Myometrial cell (primary cell): ENCODE data around the gene GALC. TPM values are rescaled to one million over a fixed set of nuclear protein-coding genes. Genes with fewer than 3 reads are reported as not detected.

Experiments
- total RNA-seq: library from RNA; depleted of rRNA; stranded (reverse); fragments of >200 nt; gene quantifications from 2 replicates; pipeline ENCODE4 v1.2.3, GENCODE V29; 2015

The GALC gene
- 9.2 and 15.4 TPM in 2 replicates for total RNA-seq

GRCh38 chr14:87992718-87993628 is at the start of gene GALC:
Gene GALC, minus strand, starts transcription at chr14:87993182. Its CDS starts 18 bp downstream, at chr14:87993164.

GRCh38 chr14:88005050-88005481 is 12.1 kb upstream of the GALC start, which contains the start of gene GPR65:
Gene GPR65, plus strand, starts transcription at chr14:88005135. Its CDS starts 5,713 bp downstream, at chr14:88010848.

Other genes starting within 250 kb of the GALC start
- gene GPR65, start 12.0 kb upstream of the GALC start, total RNA-seq: 0.18 TPM in 1 of 2 replicates, not detected in the other